ENCODE data around the gene TANC1. TPM values are rescaled to one million over a fixed set of nuclear protein-coding genes. Genes with fewer than 3 reads are reported as not detected.

Gene TANC1
- total and polyA plus RNA-seq, 2 of the 4 experiments (the other 2 are of a cell fraction): 10.2 to 12.9 TPM

- Histone ChIP-seq H3K27ac (ENCODE audit: insufficient read depth, low read length) (no peak overlapping the region), H2BK120ac (ENCODE audit: low read depth, low read length) (no peak overlapping the region), H3K18ac (ENCODE audit: low read depth, low read length) (no peak overlapping the region), H4K5ac (ENCODE audit: low read depth, low read length) (no peak overlapping the region), H4K91ac (ENCODE audit: insufficient read depth, low read depth, low read length) (no peak overlapping the region), H3K79me1 (ENCODE audit: low read depth in 1 of 2, low read length in 2 of 2) (peaks cover 4 to 11% of the 10 kb centered on the region in 2 experiments; a peak in 3 of 4 replicates), H2BK15ac (ENCODE audit: low read depth, low read length) (no peak overlapping the region), H3K9me1 (ENCODE audit: insufficient read depth, low read length) (no peaks in the 10 kb centered on the region), H3K4ac (ENCODE audit: low read depth, low read length) (no peak overlapping the region), H4K20me1 (ENCODE audit: insufficient read depth, low read length) (peaks cover 6% of the 10 kb centered on the region), H3K4me3 (ENCODE audit: insufficient read depth, low read depth, low read length) (no peak overlapping the region), H2AK5ac (ENCODE audit: low read depth, low read length) (no peak overlapping the region), H3K56ac (ENCODE audit: extremely low read depth, insufficient read depth, low read length) (no peak overlapping the region), H3K4me2 (ENCODE audit: low read depth, low read length) (no peak overlapping the region), H3K27me3 (ENCODE audit: control insufficient read depth, insufficient read depth, low read length) (no peaks in the 10 kb centered on the region), H3K23ac (ENCODE audit: low read depth, low read length) (no peak overlapping the region), H2BK20ac (ENCODE audit: low read depth, low read length) (no peak overlapping the region), H3K4me1 (ENCODE audit: control insufficient read depth, insufficient read depth, low read length) (peaks cover 3% of the 10 kb centered on the region; the same call in 1 of the 2 replicates), H2AK9ac (replicated peaks; ENCODE audit: low read depth, low read length, poor library complexity) (no peak overlapping the region), H3K9me3 (ENCODE audit: control insufficient read depth, insufficient read depth, low read length) (no peaks in the 10 kb centered on the region), H4K8ac (ENCODE audit: low read depth in 2 of 2, low read length in 2 of 2) (no peak overlapping the region), H3K36me3 (ENCODE audit: control insufficient read depth, insufficient read depth, low read length) (no peaks in the 10 kb centered on the region), H3K9ac (ENCODE audit: low read depth, low read length) (no peak overlapping the region), H2AFZ (replicated peaks; ENCODE audit: low read length, poor library complexity) (no peak overlapping the region), H3K14ac (replicated peaks; ENCODE audit: low read depth, low read length) (no peak overlapping the region), H2BK5ac (ENCODE audit: low read depth, low read length, poor library complexity, severe bottlenecking) (no peak overlapping the region)
- dilution Hi-C loops (cut with HindIII; ENCODE audit: low sequenced_read_pairs, unreplicated experiment) (no loop called here), intact Hi-C loops (cut with micrococcal nuclease) (no loop called here), in situ Hi-C loops (cut with MboI; ENCODE audit: low sequenced_read_pairs) (no loop called here)
- no CpG with 5 or more reads among the region's 5 CpGs for WGBS, 2 experiments (ENCODE audit: extremely low coverage in 2 of 2, insufficient read length in 1 of 2)
- BruUV-seq (replicated peaks): no TSS peak
- no peak for TF ChIP-seq SMC3 (IDR thresholded peaks at IDR 0.05; ENCODE audit: low read depth, low read length)
- TF ChIP-seq BHLHE40 (IDR thresholded peaks at IDR 0.05; ENCODE audit: low read depth, low read length): no peak
- TF ChIP-seq CHD1 (IDR thresholded peaks at IDR 0.05; ENCODE audit: low read depth, low read length): no peak
- ChIA-PET CTCF (no interaction called here), POLR2A (ENCODE audit: unreplicated experiment) (no interaction called here)
- ATAC-seq (ENCODE audit: low read depth): no peak
- no peak for DNase-seq
Measured at GRCh38 chr2:158965107-158965506, 3.3 kb upstream of the TANC1 start.

All from IMR-90 (cell line).